GM12801 (cell line): Measurements from ENCODE around the gene ZMYM4.

ENCODE experiments used
- TF ChIP-seq, protein P1 (sequence below): IDR thresholded peaks from one replicate; pipeline ENCODE4 v1.5.1; 2011; ENCODE audit warnings: control low read depth; ENCODE audit not compliant: insufficient read length; ENCODE audit errors: extremely low read depth

The ZMYM4 gene

DNA sequence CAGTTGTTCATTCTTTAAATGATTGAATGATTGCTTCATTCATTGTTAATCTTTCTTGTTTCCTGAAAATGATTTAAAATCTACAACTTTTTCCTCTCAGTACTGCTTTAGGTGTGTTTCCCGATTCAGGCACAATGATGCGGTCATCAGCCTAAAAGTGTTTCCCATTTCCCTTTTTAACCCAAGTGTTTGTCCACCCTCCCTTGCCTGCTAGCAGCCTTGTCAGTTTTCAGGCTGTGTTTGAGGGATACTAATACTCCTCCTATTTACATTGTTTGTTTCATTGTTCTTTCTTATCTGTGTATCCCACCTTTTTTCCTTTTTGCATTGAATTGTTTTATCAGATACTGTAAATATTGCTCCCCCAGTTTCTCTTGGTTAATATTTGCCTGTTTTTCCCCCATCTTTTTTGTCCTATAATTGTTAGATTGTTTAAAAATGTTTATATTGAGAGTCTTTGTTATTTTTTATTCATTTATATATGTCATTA is 157.6 kb downstream of the ZMYM4 start:
- TF ChIP-seq, protein P1, sequence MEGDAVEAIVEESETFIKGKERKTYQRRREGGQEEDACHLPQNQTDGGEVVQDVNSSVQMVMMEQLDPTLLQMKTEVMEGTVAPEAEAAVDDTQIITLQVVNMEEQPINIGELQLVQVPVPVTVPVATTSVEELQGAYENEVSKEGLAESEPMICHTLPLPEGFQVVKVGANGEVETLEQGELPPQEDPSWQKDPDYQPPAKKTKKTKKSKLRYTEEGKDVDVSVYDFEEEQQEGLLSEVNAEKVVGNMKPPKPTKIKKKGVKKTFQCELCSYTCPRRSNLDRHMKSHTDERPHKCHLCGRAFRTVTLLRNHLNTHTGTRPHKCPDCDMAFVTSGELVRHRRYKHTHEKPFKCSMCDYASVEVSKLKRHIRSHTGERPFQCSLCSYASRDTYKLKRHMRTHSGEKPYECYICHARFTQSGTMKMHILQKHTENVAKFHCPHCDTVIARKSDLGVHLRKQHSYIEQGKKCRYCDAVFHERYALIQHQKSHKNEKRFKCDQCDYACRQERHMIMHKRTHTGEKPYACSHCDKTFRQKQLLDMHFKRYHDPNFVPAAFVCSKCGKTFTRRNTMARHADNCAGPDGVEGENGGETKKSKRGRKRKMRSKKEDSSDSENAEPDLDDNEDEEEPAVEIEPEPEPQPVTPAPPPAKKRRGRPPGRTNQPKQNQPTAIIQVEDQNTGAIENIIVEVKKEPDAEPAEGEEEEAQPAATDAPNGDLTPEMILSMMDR: no peak

- TF ChIP-seq, protein P1: no peak
Observed at GRCh38 chr1:35428360-35428759, 159.9 kb downstream of the ZMYM4 start.

DNA sequence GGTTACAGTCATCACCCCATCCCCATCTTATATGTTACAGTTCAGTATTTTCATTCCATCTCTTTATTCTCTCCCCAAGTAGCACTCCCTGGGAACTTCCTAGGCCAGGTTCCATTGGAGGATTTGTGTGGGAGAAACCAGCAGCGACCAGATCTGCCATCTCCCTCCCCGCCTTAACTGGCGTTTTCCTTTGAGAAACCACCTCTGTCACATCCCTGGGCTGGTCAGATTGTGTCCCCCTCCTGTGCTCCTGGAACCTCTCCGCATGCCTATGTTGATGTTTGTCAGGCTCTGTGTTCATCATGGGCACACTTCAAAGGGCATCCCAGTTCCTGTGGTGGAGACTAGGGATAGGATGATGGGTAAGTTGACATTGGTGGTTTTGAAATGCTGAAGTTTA is 162.3 kb downstream of the ZMYM4 start:
- TF ChIP-seq, protein P1: no peak

- TF ChIP-seq, protein P1: no peak
Observed at GRCh38 chr1:35431173-35431599, 162.7 kb downstream of the ZMYM4 start.

GRCh38 chr1:35432231-35432630 is 163.7 kb downstream of the ZMYM4 start:
- TF ChIP-seq, protein P1: no peak

- TF ChIP-seq, protein P1: no peak
Observed at GRCh38 chr1:35433714-35434113, 165.2 kb downstream of the ZMYM4 start.

- TF ChIP-seq, protein P1: no peak
Observed at GRCh38 chr1:35434703-35435102, 166.2 kb downstream of the ZMYM4 start.
